GM12892 (cell line): ENCODE measurements around the gene URB1.

ENCODE experiments used
- DNase-seq: peaks from one replicate; pipeline ENCODE4 v3.0.0; 2011; ENCODE audit not compliant: insufficient read length
- FAIRE-seq: peaks from 2 replicates; lab custom pipeline; 2011; peaks lifted over from hg19 to GRCh38; lab: Jason Lieb, UNC
- POLR2A ChIP-seq: IDR thresholded peaks from 2 replicates; pipeline ENCODE4 v1.6.1; 2011; ENCODE audit warnings: low read depth, low read length, control low read depth
- POLR2AphosphoS5 ChIP-seq: IDR thresholded peaks from 2 replicates; pipeline ENCODE4 v1.6.1; 2011; ENCODE audit warnings: low read depth, low read length, control low read depth
- TAF1 ChIP-seq: IDR thresholded peaks from 2 replicates; pipeline ENCODE4 v1.6.1; 2011; ENCODE audit warnings: low read depth, mild to moderate bottlenecking, control low read depth, low read length, borderline replicate concordance

The URB1 gene

DNA sequence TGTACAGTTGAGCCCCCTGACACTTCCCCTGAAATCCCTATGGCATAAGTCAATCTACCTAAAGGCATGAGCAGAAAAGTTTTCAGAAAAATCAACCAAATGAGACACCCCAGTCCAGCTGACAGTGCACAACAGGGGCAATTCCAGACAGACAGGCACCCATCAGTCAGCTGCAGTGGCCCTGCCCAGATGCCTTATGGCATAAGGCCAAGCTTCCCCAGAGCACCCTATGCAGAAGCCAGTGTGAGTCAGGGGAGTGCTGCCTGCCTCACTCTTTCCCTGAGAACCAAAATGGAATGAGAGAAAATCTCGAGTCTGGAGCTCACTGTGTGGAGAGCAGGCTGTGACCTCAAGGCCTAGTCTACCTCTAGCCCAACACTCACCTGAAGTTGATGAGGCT is 56.1 kb downstream of the URB1 start:
- DNase-seq (no peak), FAIRE-seq (no peak)
- no peak for TF ChIP-seq TAF1
- no peak for TF ChIP-seq POLR2AphosphoS5
- no peak for TF ChIP-seq POLR2A

DNA sequence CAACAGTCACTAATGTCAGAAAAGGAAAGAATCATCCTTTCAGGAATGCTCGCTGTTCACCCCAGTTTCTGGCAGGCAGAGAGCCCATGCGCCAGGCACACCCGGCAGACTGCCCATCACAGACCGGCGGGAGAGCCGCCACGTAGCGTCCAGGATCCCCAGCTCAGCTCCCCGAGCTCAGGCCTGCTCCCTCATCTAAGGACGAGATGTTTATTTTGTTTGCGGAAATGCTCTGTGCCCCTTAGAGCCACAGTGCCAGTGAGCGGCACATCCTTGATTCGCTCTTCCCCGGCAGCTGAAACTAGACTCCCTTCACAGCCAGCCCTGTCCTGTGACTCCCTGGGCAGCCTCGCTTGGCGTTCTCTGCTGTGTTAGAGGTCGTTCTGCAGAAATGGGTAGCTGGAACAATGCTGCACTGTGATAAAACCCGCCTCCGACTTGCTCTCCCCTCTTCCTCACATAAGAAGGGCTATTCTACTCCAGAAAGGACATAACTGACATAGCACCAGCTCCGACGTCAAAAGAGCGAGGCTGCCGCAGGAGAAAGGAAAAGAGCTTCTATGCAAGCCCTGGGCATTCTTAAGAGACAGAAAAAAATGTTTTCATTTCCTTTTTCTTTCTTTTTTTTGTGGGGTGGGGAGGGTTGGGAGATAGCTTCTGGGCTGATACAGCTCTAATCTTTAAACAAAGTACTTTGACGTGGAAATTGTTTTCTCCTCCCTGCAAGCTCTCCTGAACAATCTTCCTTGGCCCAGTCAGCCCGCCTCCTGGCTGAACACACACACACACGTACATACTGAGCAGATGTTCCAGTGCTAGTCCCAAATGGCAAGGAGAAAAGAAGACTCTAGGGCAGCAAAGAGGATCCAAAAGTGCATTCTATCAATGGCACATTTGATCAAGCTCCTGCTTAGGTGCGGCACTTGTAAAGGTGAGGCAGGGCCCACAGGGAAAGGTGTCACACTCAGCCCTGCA is 56.9 kb downstream of the URB1 start:
- DNase-seq: no peak
- no peak for TF ChIP-seq POLR2A
- no peak for TF ChIP-seq POLR2AphosphoS5
- TF ChIP-seq TAF1: no peak
- no peak for FAIRE-seq

DNA sequence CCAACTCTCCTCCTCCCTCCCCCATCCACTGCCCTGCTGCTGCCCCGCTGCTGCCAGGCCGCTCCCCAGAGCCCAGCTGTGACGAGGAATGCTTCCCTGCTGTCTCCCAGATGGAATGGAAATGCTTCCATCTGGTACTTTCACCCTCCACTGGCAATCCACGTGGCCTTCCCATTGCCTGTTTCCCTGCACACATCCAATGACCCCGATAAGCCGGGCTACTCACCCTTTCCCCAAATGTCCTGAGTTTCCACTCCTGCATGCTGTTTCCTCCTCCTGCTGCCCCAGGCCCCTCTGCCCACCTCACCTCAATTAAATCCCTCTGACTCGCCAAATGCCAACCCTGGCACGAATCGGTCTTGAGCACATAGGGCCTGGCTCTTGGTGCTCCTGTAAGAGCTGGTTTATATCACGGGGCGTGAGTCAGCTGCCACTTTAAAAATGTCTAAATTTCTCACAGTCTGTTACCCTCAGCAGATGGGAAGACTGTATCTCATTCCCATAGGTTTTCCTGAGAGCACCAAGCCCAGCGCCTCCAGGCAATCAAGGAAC is 57.8 kb downstream of the URB1 start:
- TF ChIP-seq POLR2A: no peak
- TF ChIP-seq POLR2AphosphoS5: no peak
- TF ChIP-seq TAF1: no peak
- FAIRE-seq (no peak), DNase-seq (no peak)

DNA sequence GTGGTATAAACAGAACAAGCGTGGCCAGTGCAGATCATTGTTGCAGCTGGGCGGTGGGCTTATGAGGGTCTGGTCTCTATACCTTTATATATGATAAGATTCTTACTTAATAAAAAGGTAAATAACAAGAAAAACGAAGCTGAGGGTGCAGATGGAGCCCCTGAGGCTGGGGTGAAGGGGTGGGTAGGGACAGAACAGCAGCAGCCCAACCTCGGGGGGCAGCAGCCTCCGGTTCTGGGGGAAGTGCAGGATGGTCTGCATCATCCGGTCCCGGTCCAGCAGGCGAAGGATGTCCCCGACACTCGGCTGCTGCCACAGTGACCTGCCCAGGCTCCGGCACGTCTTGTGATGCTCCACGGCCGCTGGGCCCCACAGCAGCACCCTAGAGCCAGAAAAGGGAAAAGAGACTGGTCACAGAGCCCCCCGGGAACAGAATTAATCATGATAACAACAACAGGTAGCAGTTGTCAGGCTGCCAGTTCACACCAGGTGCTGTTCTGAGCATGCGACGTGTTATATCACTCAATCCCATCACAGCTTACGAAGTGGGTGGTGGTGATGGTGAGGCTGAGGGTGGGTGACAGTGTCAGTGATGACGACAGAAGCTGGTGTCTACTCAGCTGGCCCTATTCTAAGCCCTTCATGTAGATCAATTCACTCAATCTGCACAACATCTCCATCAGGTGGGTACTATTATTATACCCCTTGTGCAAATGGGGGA is 58.7 kb downstream of the URB1 start:
- DNase-seq: no peak

DNA sequence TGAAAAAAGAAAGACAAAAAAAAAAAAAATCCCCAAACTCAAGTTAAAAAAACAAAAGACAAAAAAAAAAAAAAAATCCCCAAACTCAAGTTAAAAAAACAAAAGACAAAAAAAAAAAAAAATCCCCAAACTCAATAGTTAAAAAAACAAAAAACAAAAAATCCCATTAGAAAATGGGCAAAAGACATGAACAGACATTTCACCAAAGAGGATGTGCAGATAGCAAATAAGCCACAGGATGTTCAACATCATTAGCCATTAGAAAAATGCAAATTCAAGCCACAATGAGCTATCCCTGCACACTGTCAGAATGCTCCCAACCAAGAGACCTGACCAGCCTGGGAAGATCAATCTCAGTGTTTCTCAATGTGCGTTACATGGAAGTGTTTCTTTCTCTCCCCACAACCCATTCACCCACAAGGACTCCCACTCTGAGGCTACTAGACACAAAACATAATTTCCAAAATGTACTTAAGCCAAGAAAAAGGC is 60.3 kb downstream of the URB1 start:
- no peak for TF ChIP-seq TAF1
- TF ChIP-seq POLR2AphosphoS5: no peak
- no peak for TF ChIP-seq POLR2A
- FAIRE-seq (peak; percentile 54), DNase-seq (no peak)

More for the DNA sequence above, 58.7 kb downstream of the URB1 start:
- no peak for FAIRE-seq
- TF ChIP-seq POLR2AphosphoS5 (no peak), TAF1 (no peak), POLR2A (no peak)

DNA sequence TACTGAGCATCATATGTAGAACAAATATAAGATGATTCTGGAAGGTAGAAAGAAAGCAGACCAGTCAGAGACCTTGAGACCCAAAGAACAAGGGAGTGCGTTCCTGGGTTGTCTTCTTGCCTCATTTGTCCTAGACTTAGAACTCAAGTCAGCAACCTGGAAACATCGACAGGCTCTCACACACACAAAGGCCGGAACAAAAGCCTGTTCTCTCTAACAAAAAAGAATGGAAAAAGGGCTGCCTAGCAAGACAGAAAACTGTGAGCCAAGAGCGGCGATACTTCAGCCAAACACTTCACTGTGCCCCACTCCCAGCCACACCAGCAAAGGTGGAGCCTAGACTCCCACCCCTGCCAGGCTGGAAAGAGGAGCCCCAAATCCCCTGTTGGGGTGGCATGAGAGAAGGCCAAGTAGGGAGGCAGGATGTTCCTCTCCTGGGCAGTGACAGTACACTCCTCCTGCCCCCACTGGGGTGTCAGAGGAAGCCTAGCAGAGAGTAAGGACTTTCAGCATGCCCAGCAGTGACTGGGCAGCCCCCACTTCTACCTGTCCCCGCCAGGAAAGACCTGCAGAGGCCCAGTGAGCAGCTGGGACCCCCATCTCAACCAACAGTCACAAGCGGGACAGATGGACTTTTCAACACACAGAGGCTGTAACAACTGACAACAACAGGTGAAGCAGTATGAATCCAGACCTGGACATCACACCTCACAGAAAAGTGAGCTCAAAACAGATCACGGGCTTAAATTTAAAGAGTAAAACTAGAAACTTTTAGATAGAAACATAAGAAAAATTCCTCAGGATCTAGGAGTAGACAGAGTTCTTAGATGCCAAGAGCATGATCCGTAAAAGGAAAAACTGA is 61.1 kb downstream of the URB1 start:
- no peak for TF ChIP-seq POLR2AphosphoS5
- TF ChIP-seq TAF1: no peak
- no peak for TF ChIP-seq POLR2A
- no peak for DNase-seq
- no peak for FAIRE-seq

DNA sequence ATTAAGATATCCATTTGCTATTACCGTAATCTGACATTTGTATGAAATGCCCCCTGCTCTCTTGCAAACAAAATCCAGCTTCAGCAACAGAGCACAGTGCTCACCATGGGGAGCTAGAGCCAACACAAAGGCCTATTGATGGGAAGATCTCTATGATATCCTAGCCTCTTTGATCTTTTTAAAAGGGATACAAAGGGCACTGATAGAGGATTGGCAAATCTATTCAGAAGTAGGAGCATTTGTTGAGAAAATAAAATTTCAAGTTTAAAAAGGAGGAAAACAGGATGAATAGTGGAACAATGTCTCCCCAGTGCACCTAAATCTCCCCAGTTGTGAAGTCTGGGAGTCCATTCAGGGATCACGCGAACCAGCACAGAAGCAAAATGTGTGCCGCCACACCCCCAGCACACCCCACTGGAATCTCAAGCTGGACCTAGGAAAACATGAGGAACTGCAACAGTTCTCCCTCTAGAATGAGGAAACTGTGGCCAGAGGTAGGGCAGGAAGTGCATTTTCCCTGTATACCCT is 62.0 kb downstream of the URB1 start:
- FAIRE-seq: no peak
- no peak for TF ChIP-seq TAF1
- no peak for TF ChIP-seq POLR2AphosphoS5
- TF ChIP-seq POLR2A: no peak
- DNase-seq: no peak

DNA sequence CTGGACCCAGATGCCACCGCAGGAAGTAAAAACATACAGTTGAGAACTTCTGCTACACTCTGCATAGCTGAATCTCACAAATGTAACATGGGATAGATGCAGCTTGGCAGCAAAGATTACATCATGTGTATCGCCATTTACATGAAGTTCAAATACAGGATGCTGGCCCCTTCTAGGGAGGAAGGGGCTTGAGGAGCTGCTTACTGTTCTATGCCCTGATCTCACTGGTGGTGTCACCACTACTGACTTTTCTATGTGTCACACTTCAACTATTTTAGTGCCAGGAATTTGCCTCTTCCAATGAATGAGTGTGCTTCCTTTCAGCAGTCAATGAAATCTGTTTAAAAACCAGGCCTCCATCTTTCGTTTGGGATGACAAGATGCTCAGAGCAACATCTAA is 63.0 kb downstream of the URB1 start:
- FAIRE-seq (no peak), DNase-seq (no peak)
- no peak for TF ChIP-seq POLR2AphosphoS5
- TF ChIP-seq TAF1: no peak
- no peak for TF ChIP-seq POLR2A

DNA sequence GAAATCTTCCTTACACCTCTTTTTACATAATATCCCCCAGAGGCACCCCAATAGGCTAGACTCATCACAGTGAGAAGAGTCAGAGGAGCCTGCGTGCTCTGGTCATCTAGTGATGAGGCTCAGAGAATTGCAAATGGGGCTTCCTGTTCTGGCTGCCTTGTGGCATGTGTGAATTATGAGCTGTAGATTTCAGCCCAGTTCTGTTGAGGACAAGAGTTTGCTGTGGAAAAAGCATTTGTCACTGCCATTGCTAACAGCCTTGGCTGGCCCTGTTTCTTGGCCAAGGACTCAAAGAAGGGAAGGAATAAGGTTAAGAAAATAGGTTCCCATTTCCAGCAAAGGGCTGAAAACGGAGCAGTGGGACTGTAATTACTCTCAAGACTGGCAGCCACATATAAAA is 63.5 kb downstream of the URB1 start:
- FAIRE-seq: no peak
- no peak for DNase-seq
- no peak for TF ChIP-seq POLR2A
- TF ChIP-seq TAF1: no peak
- no peak for TF ChIP-seq POLR2AphosphoS5

DNA sequence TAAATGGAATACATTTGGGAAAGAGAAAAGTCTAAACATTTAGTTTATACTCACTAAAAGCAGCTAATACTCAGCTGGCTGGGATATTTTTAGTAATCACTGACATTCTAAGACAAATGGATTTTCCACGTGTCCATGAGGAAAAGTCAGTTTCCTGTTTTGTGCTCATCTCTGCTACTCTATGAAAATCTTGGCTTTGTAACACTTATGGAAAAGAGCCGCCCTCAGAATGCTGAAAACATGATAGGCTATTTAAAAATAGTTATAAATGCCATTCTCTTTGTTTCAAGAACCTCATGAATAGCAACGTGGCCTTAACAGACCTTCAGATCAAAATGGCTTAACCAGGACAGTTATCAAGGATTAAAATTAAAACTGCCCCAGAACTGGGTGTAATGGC is 64.2 kb downstream of the URB1 start:
- DNase-seq: no peak
- FAIRE-seq: no peak
- no peak for TF ChIP-seq POLR2AphosphoS5
- TF ChIP-seq TAF1: no peak
- no peak for TF ChIP-seq POLR2A

DNA sequence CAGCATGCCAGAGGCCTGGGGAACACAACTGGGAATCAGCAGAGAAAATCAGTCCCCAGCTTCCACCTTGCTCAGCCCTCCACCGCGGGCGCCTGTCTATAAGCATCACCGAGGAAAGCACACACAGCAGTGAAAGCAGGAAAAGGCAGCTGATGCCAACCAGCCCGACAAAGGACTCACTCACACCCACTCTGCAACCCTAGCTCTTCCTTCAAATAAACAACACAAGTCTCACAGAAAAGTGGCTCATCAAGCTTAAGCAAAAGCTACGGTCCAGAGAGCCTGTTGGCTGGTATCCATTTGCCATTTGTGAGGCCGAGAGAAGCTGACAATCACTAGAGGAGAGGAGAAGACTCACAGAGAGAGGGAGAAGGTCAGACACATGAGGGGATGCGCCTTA is 67.1 kb downstream of the URB1 start:
- no peak for DNase-seq
- TF ChIP-seq TAF1: no peak
- no peak for TF ChIP-seq POLR2AphosphoS5
- TF ChIP-seq POLR2A: no peak
- no peak for FAIRE-seq
